GM12875 (cell line): ENCODE data around the gene OR10A5.
A peak's percentile ranks its signal among the peaks of the same experiment; 100 is the strongest.
"Not testable (repeated sequence)": the region's sequence is repeated elsewhere in the genome, so short reads cannot be mapped to it uniquely, and the experiment has no call there.

Experiments
- H3K4me3 ChIP-seq: one replicate; pipeline ENCODE4 v1.5.1; 2011; ENCODE audit warnings: low read depth, low read length, control low read depth
- TF ChIP-seq, protein P1 (sequence below): IDR thresholded peaks from 2 replicates; pipeline ENCODE4 v1.5.1; 2011; ENCODE audit warnings: low read depth, mild to moderate bottlenecking, control low read depth, inconsistent platforms, low read length, moderate library complexity, borderline replicate concordance; ENCODE audit not compliant: insufficient read depth

Gene OR10A5, protein sequence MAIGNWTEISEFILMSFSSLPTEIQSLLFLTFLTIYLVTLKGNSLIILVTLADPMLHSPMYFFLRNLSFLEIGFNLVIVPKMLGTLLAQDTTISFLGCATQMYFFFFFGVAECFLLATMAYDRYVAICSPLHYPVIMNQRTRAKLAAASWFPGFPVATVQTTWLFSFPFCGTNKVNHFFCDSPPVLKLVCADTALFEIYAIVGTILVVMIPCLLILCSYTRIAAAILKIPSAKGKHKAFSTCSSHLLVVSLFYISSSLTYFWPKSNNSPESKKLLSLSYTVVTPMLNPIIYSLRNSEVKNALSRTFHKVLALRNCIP

GRCh38 chr11:6845383-6845782, at the start of gene OR10A5:
OR10A5 (plus strand) TSS chr11:6845683; CDS start chr11:6845683, 0 bp downstream.
- TF ChIP-seq, protein P1, sequence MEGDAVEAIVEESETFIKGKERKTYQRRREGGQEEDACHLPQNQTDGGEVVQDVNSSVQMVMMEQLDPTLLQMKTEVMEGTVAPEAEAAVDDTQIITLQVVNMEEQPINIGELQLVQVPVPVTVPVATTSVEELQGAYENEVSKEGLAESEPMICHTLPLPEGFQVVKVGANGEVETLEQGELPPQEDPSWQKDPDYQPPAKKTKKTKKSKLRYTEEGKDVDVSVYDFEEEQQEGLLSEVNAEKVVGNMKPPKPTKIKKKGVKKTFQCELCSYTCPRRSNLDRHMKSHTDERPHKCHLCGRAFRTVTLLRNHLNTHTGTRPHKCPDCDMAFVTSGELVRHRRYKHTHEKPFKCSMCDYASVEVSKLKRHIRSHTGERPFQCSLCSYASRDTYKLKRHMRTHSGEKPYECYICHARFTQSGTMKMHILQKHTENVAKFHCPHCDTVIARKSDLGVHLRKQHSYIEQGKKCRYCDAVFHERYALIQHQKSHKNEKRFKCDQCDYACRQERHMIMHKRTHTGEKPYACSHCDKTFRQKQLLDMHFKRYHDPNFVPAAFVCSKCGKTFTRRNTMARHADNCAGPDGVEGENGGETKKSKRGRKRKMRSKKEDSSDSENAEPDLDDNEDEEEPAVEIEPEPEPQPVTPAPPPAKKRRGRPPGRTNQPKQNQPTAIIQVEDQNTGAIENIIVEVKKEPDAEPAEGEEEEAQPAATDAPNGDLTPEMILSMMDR = no peak
- no peak within 1 kb of the TSS for H3K4me3 ChIP-seq

- TF ChIP-seq, protein P1 = no peak
- H3K4me3 ChIP-seq = no peak within 1 kb of the TSS
Observed at GRCh38 chr11:6799402-6799801, 46.1 kb upstream of the OR10A5 start, which contains the start of gene OR6A2. OR6A2 (minus strand) TSS chr11:6799689; CDS start chr11:6795708, 3,981 bp downstream.

GRCh38 chr11:6801075-6801474, 44.4 kb upstream of the OR10A5 start:
- not testable (repeated sequence) for H3K4me3 ChIP-seq

DNA sequence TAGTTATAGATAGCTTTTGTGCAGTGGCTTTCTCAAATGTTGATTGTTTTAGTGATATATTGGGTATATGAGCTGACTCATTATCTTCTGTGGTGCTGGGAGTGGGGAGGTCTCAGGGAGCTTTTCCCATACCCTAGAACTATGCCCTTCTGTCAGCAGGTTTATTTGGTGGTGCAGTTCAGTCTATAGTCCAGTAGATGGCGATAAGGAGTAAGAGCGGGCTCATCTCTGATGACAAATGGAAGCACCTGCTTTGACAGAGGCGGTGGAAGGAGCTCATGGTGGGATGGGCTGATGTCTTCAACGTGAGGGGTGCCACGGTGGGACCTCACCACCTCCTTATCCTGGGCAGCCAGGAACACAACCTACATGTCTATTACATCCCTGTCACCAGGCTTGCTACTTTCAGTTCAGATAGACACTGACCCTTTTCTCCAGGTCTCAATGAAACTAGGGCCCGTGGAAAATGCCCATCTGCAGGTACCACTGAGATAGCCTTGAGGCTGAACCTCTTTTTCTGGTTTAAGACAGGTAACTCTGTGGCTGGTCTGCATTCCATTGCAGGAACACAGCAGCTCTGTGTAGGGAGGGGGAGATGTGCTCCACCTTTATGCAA, 33.0 kb upstream of the OR10A5 start:
- no peak overlapping the region for H3K4me3 ChIP-seq
- TF ChIP-seq, protein P1 = peak; percentile 95

GRCh38 chr11:6813656-6814055, 31.8 kb upstream of the OR10A5 start:
- no peak overlapping the region for H3K4me3 ChIP-seq
- TF ChIP-seq, protein P1 = no peak

GRCh38 chr11:6817694-6818093, 27.8 kb upstream of the OR10A5 start:
- H3K4me3 ChIP-seq = no peak overlapping the region
- TF ChIP-seq, protein P1 = no peak

DNA sequence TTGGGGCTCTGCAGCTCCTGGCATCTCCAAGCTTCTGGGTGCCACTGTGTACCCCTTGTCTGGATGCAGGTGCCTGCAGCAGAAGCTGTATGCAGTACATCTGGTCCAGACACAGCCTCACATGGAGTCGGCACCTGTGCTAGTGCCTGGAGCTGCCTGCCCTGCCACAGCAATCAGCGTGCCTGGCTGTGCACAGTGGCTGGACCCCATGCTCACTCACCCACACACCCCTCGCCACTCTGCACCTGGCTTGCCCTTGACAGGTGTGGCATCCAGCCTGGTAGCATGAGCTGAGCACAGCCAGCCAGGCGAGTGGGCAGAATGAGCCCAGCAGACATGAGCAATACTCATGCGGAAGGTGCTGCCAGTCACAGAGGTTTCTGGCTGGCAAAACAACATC, 26.5 kb upstream of the OR10A5 start:
- TF ChIP-seq, protein P1 = no peak
- H3K4me3 ChIP-seq = no peak overlapping the region
